PC-9 (cell line): Measurements from ENCODE around the gene GRB2.

Experiments used
- EZH2 ChIP-seq: fragments of 200-600 bp; sonication (generic); IDR thresholded peaks from 2 replicates; pipeline ENCODE4 v1.8.0; 2017; ENCODE audit warnings: antibody characterized with exemption, low read depth
- TF ChIP-seq, protein P1 (sequence below): fragments of 200-600 bp; sonication (generic); conservative IDR thresholded peaks from 2 replicates; pipeline ENCODE4 v1.6.1; 2017; ENCODE audit warnings: mixed run types, antibody characterized with exemption, mild to moderate bottlenecking, moderate library complexity

DNA sequence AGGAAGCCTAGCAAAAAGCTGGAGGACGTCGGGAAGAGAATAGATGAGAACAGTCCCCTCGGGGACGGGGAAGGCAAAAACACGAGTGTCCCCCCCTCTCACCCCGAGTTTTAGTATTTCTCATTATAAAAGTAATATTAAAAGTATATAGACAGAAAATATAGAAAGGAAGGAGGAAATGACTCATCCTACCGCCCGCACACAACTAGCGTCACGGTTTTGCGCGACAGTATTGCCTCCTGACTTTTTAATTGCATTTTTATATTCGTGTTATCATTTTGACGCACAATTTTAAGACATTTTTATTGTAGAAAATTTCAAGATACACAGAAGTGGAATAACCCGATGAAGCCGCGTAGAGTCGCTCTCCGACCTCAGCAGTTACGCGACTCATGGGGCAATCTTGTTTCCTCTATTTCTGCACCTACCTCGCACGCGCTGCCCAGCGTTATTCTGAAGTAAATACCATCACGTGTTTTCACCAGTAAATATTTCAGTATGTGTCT is 115.6 kb downstream of the GRB2 start:
- TF ChIP-seq, protein P1, sequence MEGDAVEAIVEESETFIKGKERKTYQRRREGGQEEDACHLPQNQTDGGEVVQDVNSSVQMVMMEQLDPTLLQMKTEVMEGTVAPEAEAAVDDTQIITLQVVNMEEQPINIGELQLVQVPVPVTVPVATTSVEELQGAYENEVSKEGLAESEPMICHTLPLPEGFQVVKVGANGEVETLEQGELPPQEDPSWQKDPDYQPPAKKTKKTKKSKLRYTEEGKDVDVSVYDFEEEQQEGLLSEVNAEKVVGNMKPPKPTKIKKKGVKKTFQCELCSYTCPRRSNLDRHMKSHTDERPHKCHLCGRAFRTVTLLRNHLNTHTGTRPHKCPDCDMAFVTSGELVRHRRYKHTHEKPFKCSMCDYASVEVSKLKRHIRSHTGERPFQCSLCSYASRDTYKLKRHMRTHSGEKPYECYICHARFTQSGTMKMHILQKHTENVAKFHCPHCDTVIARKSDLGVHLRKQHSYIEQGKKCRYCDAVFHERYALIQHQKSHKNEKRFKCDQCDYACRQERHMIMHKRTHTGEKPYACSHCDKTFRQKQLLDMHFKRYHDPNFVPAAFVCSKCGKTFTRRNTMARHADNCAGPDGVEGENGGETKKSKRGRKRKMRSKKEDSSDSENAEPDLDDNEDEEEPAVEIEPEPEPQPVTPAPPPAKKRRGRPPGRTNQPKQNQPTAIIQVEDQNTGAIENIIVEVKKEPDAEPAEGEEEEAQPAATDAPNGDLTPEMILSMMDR = no peak
- no peak for TF ChIP-seq EZH2
